GM19372 (cell line): ENCODE data around the gene ADIRF.
"Not testable (repeated sequence)": the region's sequence is repeated elsewhere in the genome, so short reads cannot be mapped to it uniquely, and the experiment has no call there.

Source experiments
- ATAC-seq: cut with Tn5 transposase; IDR thresholded peaks from one replicate; pipeline ENCODE4 v1.9.1; 2021; ENCODE audit warnings: mild to moderate bottlenecking, low read depth, moderate library complexity; ENCODE audit not compliant: unreplicated experiment

ADIRF gene

DNA sequence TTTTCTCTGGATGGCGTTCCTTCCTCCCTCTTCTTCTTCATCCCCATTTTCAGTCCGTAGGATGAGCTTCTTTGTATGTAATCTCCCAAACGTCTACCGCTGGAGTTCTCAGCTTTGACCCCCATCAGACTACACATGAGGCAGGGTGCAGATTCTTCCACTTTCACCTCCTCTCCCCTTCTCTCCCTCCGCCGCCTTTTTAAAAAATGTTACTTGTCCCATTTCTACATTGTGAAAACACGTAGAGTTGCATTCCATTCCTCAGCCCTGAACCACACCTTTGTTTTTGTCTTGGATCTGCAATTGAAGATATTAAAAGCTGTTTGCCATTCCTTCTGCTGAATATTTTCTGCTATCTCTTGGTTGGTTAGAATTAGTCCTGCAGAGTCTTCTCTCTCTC lies 6.2 kb downstream of the ADIRF start:
- ATAC-seq = no peak

DNA sequence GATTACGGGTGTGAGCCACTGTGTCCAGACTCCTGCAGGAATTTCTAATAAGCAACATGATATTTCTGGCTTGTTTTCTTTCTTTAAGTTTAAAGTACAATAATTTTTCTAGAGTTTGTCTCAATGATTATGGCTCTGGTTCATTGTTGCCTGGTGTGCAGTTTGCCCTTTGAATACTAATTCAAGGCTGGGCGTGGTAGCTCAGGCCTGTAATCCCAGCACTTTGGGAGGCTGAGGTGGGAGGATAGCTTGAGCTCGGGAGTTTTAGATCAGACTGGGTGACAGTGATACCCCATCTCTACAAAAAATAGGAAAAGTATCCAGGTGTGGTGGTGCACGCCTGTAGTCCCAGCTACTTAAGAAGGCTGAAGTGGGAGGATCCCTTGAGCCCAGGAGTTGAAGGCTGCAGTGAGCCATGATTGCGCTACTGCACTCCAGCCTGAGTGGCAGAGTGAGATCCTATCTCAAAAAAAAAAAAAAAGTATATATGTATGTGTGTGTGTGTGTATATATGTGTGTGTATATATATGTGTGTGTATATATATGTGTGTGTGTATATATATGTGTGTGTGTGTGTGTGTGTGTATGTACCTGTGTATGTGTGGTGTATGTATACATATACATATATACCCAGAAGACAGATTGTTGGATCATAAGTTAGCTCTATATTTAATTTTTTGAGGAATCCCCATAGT lies 8.2 kb downstream of the ADIRF start:
- ATAC-seq = no peak

DNA sequence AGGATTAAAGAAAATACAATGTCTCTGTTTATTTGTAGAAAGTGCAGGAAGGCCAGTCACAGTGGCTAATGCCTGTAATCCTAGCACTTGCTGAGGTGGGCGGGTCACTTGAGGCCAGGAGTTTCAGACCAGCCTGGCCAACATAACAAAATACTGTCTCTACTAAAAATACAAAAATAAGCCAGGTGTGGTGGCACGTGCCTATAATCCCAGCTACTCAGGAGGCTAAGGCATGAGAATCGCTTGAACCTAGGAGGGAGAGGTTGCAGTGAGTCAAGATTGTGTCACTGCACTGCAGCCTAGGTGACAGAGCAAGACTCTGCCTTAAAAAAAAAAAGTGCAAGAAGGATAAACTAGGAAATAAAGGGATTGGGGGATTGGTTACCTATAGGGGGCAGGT lies 10.2 kb downstream of the ADIRF start:
- ATAC-seq = not testable (repeated sequence)

DNA sequence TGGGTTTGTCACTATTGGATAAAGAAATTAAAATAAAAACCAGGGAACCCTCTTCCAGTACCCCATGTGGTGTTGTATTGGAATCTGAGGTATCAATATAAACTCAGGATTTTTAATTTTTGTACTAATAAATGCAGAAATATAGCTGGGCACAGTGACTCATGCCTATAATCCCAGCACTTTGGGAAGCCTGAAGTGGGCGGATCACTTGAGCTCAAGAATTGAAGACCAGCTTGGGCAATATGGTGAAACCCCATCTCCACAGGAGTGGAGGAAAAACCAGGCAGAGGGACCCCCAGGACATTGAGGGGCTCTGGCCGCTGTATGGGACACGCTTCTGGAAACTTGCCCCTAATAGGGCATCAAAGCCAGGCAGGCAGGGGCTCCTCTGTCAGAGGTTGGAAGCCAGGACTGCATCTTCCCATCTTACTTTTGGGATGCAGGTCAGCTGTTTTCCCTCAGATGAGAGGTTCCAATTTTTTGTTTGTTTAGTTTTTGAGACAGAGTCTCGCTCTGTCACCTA lies 11.1 kb downstream of the ADIRF start:
- ATAC-seq = no peak

DNA sequence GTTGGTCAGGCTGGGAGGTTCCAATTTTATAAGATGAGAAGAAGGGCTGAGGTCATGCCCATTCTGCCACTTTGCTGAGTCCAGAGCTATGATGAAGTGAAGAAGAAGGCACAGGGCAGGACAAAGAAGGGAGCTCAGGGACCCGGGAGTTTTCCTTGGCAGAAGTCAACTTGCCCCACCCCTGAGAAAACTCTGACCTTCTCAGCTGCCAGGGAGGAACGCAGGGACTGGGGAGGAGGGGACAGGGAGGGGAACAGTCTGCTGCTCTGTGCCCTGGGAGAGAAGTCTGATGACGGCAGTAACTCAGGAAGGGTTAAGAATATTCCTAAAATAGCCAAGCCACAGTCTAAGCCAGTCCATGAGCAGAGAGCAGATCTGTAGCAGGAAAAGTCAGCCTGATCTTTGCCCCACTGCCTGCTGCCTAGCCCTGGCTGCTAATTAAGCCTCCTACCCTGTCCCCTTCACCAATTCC lies 11.7 kb downstream of the ADIRF start:
- no peak for ATAC-seq

DNA sequence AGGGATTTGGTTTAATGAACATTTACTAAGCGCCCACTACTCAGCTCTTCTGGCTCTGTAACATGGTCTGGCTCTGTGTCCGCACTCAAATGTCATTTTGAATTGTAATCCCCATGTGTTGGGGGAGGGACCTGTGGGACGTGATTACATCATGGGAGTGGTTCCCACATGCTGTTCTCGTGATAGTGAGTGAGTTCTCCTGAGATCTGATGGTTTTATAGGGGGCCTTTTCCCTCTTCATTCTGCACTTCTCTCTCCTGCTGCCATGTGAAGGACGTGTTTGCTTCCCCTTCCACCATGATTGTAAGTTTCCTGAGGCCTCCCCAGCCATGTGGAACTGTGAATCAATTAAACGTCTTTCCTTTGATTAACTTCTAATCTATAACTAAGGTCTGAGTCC lies 12.7 kb downstream of the ADIRF start:
- not testable (repeated sequence) for ATAC-seq

DNA sequence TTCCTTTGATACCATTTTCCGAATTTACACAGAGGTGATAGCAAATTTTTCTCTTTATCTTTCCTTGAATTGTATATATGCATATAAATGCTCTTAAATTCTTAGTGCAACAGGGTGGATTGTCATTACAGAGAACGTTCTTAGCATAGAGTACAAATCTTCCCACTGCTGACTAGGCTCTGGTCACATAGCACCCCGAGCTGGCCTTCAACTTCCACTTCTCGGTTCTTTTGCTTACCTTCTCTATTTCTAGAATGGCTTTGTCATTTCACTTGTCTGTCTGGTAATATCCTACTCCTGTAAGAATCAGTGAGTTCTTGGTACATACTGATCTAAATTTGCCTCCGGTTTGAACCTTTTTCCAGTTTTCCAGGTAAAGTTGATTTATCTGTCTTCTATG lies 13.4 kb downstream of the ADIRF start:
- ATAC-seq = no peak

DNA sequence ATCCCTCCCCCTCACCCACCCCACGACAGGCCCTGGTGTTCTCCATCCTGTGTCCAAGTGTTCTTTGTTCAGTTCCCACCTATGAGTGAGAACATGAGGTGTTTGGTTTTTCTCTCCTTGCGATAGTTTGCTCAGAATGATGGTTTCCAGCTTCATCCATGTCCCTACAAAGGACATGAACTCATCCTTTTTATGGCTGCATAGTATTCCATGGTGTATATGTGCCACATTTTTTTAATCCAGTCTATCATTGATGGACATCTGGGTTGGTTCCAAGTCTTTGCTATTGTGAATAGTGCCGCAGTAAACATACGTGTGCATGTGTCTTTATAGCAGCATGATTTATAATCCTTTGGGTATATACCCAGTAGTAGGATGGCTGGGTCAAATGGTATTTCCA lies 16.2 kb downstream of the ADIRF start:
- not testable (repeated sequence) for ATAC-seq

DNA sequence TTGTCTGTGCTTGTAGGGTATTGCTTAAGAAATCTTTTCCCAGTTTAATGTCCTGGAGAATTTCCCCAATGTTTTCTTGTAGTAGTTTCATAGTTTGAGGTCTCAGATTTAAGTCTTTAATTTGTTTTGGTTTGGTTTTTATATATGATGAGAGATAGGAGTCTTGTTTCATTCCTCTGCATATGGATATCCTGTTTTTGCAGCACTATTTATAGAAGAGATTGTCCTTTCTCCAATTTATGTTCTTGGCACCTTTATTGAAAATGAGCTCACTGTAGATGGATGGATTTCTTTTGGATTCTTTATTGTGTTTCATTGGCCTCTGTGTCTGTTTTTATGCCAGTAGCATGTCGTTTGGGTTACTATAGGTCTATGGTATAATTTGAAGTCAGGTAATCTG lies 20.2 kb downstream of the ADIRF start:
- no peak for ATAC-seq

DNA sequence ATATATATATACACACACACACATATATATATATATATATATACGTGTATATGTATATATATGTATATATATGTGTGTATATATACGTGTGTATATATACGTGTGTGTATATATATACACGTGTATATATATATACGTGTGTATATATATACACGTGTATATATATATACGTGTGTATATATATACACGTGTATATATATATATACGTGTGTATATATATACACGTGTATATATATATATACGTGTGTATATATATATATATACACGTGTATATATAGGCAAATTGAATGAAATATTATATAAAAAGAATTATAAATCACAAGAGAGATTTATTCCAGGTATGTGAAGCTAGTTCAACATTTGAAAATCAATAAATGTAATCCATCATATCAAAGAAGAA lies 23.1 kb downstream of the ADIRF start:
- ATAC-seq = not testable (repeated sequence)

DNA sequence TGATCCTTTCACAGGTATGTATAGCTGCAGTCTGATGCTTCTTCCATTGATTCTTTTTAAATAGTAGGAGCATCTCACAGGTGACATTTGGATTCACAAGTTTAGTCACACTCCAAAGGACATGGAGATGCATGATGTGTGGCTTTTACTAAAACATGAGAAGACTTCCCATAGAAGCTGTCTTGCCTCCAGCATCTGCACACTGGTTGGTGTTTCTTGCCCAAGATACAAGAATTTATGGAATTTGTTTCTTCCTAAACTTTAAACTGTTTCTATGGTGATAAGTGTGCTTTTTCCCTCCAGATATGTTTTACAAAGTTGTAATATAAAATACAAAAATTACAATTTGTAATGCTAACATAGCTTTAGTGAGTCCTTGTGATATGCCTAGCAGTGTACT lies 24.2 kb downstream of the ADIRF start:
- ATAC-seq = no peak

DNA sequence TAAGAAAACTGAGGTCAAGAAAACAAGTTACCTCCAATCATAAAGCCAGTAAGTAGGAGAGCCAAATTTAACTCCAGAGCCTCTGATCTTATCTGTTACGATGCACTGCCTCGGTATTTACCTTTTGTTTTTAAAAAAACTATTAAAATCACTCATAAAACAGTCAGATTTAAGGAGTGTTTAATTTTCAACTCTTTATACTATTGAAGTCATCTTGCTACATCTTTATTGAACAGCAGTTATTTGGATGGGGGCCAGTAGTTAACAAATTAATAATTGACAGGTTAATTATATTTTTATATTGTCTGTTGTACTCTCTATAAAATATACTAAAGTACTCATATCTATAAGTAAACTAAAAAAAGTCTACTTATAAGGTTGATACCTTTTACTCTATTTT lies 24.6 kb downstream of the ADIRF start:
- no peak for ATAC-seq

DNA sequence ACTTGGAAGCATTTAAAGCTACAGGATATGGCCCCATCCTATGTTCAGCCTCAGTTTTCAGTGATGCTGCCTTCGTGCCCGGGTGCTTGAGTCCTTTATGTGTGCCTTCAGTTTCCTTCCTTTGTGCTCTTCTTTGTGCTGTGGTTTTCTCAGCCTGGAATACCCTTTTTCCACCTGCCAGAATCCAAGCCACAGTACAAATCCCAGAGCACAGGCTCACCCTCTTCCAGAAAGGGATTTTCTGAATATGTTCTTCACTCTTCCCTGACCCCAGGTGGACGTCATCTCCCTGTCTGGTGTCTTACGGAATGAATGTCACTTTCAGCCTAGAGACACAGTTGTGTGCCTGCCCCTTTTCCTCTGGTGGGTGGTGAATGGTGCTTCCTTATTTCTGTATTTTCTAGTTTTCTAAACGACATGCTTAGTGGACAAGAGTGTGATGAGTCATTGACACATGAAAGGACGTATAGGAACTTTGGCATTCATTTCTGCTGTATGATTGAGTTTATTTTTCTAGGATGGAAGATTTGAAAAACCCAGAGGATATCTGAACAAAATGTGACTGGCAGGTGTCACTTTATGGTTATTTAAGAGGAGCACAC lies 31.6 kb downstream of the ADIRF start:
- ATAC-seq = not testable (repeated sequence)

DNA sequence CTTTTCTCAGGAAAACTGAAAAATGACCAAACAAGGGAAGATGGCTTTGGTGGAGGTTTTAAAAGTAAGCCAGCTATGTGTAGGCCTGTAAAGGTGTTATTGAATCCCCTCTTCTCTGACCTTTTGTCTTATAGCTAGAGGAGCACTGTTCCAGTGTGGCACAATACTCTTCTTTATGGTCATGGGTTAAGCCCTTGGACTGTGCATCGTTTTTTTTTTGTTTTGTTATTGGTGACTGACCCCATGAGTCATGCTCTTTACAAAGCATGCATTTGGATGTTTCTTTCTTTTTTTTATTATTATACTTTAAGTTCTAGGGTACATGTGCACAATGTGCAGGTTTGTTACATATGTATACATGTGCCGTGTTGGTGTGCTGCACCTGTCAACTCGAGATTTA lies 32.2 kb downstream of the ADIRF start:
- ATAC-seq = no peak

DNA sequence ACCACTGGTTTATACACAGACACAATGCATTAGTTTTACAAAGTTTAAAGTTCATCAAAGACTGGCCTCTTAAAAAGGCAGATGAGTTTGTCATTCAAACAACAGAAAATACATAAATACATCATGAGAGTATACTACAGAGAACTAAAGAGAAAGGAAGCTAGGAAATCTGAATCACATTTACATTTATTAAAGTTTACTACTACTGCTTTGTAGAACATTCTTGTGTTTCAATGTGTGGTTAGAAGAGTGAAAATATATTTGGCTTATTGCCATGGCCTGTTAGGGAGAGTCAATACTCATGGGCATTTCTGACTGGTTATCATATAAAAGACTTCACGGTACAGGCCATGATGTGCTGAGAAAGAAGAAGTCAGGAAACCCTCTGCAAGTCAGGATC lies 38.8 kb downstream of the ADIRF start:
- not testable (repeated sequence) for ATAC-seq

DNA sequence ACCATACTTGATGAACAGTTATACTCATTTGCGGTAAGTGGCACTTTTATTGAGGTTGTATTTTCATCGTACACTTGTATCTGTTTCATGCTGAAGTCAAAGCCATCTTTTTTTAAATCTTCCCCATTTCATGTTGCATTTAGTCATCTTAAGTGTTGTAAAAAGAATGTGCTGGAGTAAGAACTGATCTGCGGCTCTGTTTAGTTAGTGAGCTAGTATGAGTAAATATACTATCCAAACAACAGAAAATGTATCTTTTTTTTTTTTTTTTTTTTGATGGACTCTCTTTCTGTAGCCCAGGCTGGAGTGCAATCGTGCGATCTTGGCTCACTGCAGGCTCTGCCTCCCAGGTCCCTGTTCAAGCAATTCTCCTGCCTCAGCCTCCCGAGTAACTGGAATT lies 39.4 kb downstream of the ADIRF start:
- ATAC-seq = not testable (repeated sequence)

DNA sequence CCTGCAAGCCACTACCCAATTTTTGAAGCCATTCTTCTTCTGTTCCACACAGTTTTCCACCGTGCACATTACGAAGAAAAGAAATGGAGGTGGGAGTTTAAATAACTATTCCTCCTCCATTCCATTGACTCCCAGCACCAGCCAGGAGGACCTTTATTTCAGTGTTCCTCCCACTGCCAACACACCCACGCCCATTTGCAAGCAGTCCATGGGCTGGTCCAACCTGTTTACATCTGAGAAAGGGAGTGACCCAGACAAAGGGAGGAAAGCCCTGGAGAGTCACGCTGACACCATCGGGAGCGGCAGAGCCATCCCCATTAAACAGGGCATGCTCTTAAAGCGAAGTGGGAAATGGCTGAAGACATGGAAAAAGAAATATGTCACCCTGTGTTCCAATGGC lies 40.0 kb downstream of the ADIRF start:
- not testable (repeated sequence) for ATAC-seq

DNA sequence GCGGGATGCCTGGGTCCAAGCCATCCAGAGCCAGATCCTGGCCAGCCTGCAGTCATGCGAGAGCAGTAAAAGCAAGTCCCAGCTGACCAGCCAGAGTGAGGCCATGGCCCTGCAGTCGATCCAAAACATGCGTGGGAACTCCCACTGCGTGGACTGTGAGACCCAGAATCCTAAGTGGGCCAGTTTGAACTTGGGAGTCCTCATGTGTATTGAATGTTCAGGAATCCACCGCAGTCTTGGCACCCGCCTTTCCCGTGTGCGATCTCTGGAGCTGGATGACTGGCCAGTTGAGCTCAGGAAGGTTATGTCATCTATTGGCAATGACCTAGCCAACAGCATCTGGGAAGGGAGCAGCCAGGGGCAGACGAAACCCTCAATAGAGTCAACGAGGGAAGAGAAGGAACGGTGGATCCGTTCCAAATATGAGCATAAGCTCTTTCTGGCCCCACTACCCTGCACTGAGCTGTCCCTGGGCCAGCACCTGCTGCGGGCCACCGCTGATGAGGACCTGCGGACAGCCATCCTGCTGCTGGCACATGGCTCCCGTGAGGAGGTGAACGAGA lies 40.9 kb downstream of the ADIRF start:
- ATAC-seq = not testable (repeated sequence)

DNA sequence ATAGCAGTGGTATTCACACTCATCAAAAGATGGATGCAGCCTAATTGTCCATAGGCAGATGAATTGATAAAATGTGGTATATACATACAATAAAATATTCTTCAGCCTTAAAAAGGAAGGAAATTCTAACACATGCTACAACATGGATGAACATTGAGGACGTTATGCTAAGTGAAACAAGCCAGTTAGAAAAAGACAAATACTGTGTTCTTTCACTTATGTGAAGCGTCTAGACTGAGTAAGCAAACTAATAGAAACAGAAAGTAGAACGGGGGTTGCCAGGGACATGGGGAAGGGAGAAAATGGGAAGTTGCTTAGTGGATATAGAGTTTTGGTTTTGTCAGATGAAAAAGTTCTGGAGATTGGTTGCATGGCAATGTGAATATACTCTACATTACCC lies 45.2 kb downstream of the ADIRF start:
- not testable (repeated sequence) for ATAC-seq

DNA sequence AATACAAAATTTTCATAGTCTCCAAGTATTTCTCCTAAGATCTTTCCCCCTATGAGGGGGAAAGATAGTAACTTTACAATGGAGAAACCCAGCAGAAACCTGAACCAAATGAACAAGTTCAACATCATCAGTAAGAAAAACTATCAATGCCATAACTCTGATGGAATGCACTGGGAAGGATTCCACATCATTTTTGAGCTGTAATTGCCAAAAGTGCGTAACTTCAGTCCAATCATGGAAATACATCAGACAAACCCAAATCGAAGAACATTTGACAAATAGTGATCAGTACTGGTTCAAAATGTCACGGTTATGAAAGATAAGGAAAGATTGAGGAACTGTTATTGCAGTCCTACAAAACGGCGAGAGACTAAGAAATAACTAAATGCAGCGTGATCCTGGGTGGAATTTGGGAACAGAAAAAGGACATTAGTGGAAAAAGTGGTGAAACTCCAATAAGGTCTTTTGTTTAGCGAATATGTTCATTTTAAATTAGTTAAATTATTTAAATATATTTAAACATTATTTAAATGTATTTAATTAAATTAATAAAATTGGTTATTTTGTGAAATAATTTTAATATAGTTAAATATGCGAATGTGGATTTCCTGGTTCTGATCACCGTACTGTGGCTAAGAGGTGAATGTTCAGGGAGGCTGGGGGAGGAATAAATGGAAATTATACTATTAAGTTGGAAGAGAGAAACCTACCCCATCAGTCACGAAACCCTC lies 46.9 kb downstream of the ADIRF start:
- ATAC-seq = not testable (repeated sequence)

DNA sequence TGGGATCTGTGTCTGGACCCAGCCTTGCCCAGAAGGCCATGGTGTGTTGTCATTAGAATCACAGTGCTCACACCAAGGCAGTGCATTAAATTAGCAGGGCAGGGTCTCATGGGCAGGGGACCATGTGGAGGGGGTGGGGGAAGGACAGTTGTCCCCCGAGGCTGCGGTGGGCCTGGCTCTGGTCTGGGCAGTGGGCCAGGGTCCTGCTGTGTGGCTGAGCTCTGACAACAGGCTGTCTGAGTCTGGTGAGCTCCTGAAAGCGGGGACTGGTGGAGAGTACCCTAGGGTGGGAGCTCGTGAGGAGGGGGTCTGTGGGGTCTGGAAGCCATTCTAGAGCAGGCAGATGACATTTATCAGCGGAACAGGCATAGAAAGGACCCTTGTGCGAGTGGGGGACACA lies 49.8 kb downstream of the ADIRF start:
- ATAC-seq = not testable (repeated sequence)
